HepG2 (cell line): ENCODE data around the gene CRIP1. TPM values are rescaled to one million over a fixed set of nuclear protein-coding genes. Genes with fewer than 3 reads are reported as not detected.

ENCODE experiments used
- CAMTA2 ChIP-seq: sonication (generic); formaldehyde crosslinking; IDR thresholded peaks from 2 replicates; pipeline ENCODE4 v1.4.0; 2020; ENCODE audit warnings: mild to moderate bottlenecking, missing genetic modification reagents, borderline replicate concordance
- CBX2 ChIP-seq, 2 experiments: fragments of 200-600 bp in 1 of 2; sonication (generic); formaldehyde crosslinking in 1 of 2; IDR thresholded peaks; 2 replicates each; pipeline versions ENCODE4 v1.7.0 to v1.8.1; 2018 to 2022; ENCODE audit warnings: low read depth in 2 of 2, low read length in 1 of 2, mild to moderate bottlenecking in 1 of 2, missing genetic modification reagents in 1 of 2
- DR1 ChIP-seq: sonication (generic); formaldehyde crosslinking; IDR thresholded peaks from 2 replicates; pipeline ENCODE4 v1.8.0; 2021; ENCODE audit warnings: mild to moderate bottlenecking, missing genetic modification reagents, inconsistent platforms
- GATA4 ChIP-seq: sonication (generic); IDR thresholded peaks from 2 replicates; pipeline ENCODE4 v1.6.1; 2016; ENCODE audit warnings: antibody characterized with exemption, low read depth, borderline replicate concordance
- GATAD2A ChIP-seq: IDR thresholded peaks from 2 replicates; pipeline ENCODE4 v1.6.1; 2016
- SNAI1 ChIP-seq: sonication (generic); formaldehyde crosslinking; IDR thresholded peaks from 2 replicates; pipeline ENCODE4 v1.5.0; 2020; ENCODE audit warnings: mild to moderate bottlenecking, missing genetic modification reagents, borderline replicate concordance
- ZNF772 ChIP-seq: sonication (generic); formaldehyde crosslinking; IDR thresholded peaks from 2 replicates; pipeline ENCODE4 v1.5.0; 2020; ENCODE audit warnings: mild to moderate bottlenecking, missing genetic modification reagents
- ZNF777 ChIP-seq: sonication (generic); formaldehyde crosslinking; IDR thresholded peaks from 2 replicates; pipeline ENCODE4 v1.4.0; 2020; ENCODE audit warnings: missing genetic modification reagents
- polyA plus RNA-seq, 8 experiments: library from polyadenylated mRNA; depleted of rRNA in 3 of 8; stranded (reverse) in 7 of 8; unstranded in 1 of 8; fragments of >200 nt; fragmentation: Illumina TruSeq in 4 of 8; extraction: Trizol in 4 of 8; gene quantifications; 2 replicates each; pipeline versions ENCODE4 v1.2.1 to v1.2.3, GENCODE V29; 2011 to 2016; ENCODE audit warnings: low read depth in 4 of 8, missing spikeins in 1 of 8, mixed read lengths in 1 of 8; ENCODE audit not compliant: insufficient read depth in 1 of 8
- total RNA-seq, 5 experiments: library from RNA; depleted of rRNA; stranded (reverse); fragments of >200 nt; fragmentation: Illumina TruSeq; extraction: Trizol; gene quantifications; 2 replicates each; pipeline ENCODE4 v1.2.3, GENCODE V29; 2016; ENCODE audit warnings: low read depth in 1 of 5
- TF ChIP-seq, protein P1 (sequence below): IDR thresholded peaks from 2 replicates; pipeline ENCODE4 v1.6.1; 2016; ENCODE audit warnings: control low read depth
- TF ChIP-seq, protein P2 (sequence below): sonication (generic); formaldehyde crosslinking; IDR thresholded peaks from 2 replicates; pipeline ENCODE4 v1.5.0; 2020; ENCODE audit warnings: mild to moderate bottlenecking, missing genetic modification reagents
- TF ChIP-seq, protein P3 (sequence below): sonication (generic); formaldehyde crosslinking; IDR thresholded peaks from 2 replicates; pipeline ENCODE4 v1.4.0; 2020; ENCODE audit warnings: mild to moderate bottlenecking, missing genetic modification reagents, borderline replicate concordance
- TF ChIP-seq, protein P4 (sequence below): sonication (generic); formaldehyde crosslinking; IDR thresholded peaks from 2 replicates; pipeline ENCODE4 v1.4.0; 2020; ENCODE audit warnings: missing genetic modification reagents
- TF ChIP-seq, protein P5 (sequence below): IDR thresholded peaks from 2 replicates; pipeline ENCODE4 v1.6.1; 2016; ENCODE audit warnings: mild to moderate bottlenecking

CRIP1 gene
- total and polyA plus RNA-seq, 2 of the 13 experiments (the other 11 are each of a cell fraction or from before 2014, with no cell fraction given): 53.9 to 59.5 TPM

DNA sequence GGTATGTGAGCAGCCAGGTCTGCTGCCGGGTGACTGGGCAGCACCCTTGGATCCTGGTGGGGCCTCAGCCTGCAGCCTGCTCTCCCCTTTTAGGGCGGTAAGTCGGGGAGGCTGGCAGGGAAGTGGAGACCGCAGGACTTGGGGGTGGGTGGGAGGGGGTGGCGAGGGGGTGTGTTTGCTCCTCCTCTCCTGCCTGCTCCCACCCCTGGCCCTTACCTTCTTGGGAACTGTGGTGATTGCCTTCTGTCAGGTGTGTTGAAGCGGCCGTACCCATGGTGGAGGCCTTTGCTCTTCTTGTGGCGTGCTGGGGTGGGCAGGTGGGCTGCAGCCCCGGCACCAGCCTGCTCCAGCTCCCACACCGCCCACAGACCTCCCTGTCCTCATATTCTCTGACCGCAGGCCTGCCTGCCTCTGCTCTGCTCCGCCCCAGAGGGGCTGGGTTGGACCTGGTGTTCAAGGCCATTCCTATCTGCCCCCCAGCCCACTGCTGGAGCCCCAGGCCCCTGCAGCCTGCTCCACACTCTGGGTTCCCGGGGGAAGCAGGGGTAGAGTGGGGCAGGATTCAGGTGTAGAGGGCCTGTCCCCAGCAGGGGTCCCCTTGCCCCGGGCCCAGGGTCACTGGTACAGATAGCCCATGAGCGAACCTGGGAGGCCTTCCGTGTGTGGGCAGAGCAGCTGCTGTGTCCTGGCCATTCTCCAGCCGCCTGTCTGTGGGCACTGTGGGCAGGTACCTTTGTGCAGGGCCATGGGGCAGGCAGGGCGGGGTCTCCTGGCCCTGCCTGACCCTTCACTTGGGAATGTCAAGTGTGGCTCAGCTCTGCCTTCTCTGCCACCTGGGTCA is 9.5 kb downstream of the CRIP1 start (continued):
- TF ChIP-seq CBX2 (IDR thresholded peaks at IDR 0.05; ENCODE audit: low read depth, low read length) (no peak), CBX2 (CRISPR knock-in tag; IDR thresholded peaks at IDR 0.05; ENCODE audit: low read depth) (no peak), ZNF772 (CRISPR knock-in tag) (no peak), GATAD2A (CRISPR knock-in tag) (peak; percentile 84), SNAI1 (CRISPR knock-in tag) (no peak), CAMTA2 (CRISPR knock-in tag) (no peak), DR1 (CRISPR knock-in tag) (peak; percentile 33; the same call in 1 of the 2 replicates), ZNF777 (CRISPR knock-in tag) (peak; percentile 16; the same call in 1 of the 2 replicates), GATA4 (peak; percentile 64; the same call in 1 of the 2 replicates)
- TF ChIP-seq, protein P1, sequence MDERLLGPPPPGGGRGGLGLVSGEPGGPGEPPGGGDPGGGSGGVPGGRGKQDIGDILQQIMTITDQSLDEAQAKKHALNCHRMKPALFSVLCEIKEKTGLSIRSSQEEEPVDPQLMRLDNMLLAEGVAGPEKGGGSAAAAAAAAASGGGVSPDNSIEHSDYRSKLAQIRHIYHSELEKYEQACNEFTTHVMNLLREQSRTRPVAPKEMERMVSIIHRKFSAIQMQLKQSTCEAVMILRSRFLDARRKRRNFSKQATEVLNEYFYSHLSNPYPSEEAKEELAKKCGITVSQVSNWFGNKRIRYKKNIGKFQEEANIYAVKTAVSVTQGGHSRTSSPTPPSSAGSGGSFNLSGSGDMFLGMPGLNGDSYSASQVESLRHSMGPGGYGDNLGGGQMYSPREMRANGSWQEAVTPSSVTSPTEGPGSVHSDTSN: no peak
- TF ChIP-seq, protein P2, sequence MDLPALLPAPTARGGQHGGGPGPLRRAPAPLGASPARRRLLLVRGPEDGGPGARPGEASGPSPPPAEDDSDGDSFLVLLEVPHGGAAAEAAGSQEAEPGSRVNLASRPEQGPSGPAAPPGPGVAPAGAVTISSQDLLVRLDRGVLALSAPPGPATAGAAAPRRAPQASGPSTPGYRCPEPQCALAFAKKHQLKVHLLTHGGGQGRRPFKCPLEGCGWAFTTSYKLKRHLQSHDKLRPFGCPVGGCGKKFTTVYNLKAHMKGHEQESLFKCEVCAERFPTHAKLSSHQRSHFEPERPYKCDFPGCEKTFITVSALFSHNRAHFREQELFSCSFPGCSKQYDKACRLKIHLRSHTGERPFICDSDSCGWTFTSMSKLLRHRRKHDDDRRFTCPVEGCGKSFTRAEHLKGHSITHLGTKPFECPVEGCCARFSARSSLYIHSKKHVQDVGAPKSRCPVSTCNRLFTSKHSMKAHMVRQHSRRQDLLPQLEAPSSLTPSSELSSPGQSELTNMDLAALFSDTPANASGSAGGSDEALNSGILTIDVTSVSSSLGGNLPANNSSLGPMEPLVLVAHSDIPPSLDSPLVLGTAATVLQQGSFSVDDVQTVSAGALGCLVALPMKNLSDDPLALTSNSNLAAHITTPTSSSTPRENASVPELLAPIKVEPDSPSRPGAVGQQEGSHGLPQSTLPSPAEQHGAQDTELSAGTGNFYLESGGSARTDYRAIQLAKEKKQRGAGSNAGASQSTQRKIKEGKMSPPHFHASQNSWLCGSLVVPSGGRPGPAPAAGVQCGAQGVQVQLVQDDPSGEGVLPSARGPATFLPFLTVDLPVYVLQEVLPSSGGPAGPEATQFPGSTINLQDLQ (CRISPR knock-in tag): no peak
- TF ChIP-seq, protein P3, sequence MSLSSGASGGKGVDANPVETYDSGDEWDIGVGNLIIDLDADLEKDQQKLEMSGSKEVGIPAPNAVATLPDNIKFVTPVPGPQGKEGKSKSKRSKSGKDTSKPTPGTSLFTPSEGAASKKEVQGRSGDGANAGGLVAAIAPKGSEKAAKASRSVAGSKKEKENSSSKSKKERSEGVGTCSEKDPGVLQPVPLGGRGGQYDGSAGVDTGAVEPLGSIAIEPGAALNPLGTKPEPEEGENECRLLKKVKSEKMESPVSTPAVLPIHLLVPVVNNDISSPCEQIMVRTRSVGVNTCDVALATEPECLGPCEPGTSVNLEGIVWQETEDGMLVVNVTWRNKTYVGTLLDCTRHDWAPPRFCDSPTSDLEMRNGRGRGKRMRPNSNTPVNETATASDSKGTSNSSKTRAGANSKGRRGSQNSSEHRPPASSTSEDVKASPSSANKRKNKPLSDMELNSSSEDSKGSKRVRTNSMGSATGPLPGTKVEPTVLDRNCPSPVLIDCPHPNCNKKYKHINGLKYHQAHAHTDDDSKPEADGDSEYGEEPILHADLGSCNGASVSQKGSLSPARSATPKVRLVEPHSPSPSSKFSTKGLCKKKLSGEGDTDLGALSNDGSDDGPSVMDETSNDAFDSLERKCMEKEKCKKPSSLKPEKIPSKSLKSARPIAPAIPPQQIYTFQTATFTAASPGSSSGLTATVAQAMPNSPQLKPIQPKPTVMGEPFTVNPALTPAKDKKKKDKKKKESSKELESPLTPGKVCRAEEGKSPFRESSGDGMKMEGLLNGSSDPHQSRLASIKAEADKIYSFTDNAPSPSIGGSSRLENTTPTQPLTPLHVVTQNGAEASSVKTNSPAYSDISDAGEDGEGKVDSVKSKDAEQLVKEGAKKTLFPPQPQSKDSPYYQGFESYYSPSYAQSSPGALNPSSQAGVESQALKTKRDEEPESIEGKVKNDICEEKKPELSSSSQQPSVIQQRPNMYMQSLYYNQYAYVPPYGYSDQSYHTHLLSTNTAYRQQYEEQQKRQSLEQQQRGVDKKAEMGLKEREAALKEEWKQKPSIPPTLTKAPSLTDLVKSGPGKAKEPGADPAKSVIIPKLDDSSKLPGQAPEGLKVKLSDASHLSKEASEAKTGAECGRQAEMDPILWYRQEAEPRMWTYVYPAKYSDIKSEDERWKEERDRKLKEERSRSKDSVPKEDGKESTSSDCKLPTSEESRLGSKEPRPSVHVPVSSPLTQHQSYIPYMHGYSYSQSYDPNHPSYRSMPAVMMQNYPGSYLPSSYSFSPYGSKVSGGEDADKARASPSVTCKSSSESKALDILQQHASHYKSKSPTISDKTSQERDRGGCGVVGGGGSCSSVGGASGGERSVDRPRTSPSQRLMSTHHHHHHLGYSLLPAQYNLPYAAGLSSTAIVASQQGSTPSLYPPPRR (CRISPR knock-in tag): peak; percentile 47; the same call in 1 of the 2 replicates
- TF ChIP-seq, protein P4, sequence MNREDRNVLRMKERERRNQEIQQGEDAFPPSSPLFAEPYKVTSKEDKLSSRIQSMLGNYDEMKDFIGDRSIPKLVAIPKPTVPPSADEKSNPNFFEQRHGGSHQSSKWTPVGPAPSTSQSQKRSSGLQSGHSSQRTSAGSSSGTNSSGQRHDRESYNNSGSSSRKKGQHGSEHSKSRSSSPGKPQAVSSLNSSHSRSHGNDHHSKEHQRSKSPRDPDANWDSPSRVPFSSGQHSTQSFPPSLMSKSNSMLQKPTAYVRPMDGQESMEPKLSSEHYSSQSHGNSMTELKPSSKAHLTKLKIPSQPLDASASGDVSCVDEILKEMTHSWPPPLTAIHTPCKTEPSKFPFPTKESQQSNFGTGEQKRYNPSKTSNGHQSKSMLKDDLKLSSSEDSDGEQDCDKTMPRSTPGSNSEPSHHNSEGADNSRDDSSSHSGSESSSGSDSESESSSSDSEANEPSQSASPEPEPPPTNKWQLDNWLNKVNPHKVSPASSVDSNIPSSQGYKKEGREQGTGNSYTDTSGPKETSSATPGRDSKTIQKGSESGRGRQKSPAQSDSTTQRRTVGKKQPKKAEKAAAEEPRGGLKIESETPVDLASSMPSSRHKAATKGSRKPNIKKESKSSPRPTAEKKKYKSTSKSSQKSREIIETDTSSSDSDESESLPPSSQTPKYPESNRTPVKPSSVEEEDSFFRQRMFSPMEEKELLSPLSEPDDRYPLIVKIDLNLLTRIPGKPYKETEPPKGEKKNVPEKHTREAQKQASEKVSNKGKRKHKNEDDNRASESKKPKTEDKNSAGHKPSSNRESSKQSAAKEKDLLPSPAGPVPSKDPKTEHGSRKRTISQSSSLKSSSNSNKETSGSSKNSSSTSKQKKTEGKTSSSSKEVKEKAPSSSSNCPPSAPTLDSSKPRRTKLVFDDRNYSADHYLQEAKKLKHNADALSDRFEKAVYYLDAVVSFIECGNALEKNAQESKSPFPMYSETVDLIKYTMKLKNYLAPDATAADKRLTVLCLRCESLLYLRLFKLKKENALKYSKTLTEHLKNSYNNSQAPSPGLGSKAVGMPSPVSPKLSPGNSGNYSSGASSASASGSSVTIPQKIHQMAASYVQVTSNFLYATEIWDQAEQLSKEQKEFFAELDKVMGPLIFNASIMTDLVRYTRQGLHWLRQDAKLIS (CRISPR knock-in tag): no peak
- TF ChIP-seq, protein P5, sequence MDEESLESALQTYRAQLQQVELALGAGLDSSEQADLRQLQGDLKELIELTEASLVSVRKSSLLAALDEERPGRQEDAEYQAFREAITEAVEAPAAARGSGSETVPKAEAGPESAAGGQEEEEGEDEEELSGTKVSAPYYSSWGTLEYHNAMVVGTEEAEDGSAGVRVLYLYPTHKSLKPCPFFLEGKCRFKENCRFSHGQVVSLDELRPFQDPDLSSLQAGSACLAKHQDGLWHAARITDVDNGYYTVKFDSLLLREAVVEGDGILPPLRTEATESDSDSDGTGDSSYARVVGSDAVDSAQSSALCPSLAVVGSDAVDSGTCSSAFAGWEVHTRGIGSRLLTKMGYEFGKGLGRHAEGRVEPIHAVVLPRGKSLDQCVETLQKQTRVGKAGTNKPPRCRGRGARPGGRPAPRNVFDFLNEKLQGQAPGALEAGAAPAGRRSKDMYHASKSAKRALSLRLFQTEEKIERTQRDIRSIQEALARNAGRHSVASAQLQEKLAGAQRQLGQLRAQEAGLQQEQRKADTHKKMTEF (CRISPR knock-in tag): peak; percentile 60
